Omental fat pad (tissue), 4 donors: ENCODE data around the gene ERICH3. TPM values are rescaled to one million over a fixed set of nuclear protein-coding genes. Genes with fewer than 3 reads are reported as not detected.
A peak's percentile ranks its signal among the peaks of the same experiment; 100 is the strongest.

ENCODE experiments used
- ATAC-seq: fragments of 150-250 bp; one replicate; pipeline ENCODE4 v1.9.1; 2016; ENCODE audit warnings: mild to moderate bottlenecking, moderate library complexity; ENCODE audit not compliant: low FRiP score
- DNase-seq: peaks from one replicate; pipeline ENCODE4 v3.0.0-alpha.2; 2019; ENCODE audit warnings: low spot score
- CTCF ChIP-seq, 3 donors: fragments of 450-650 bp; IDR thresholded peaks; one replicate each; pipeline ENCODE4 v1.5.1; 2016 to 2017; ENCODE audit warnings: antibody characterized with exemption in 3 of 3, mild to moderate bottlenecking in 3 of 3, moderate library complexity in 2 of 3
- total RNA-seq, 4 donors: library from RNA; depleted of rRNA; stranded (reverse); fragments of >200 nt; gene quantifications; one replicate each; pipeline ENCODE4 v1.1.0, GENCODE V29; 2016

ERICH3 gene
- total RNA-seq, 4 donors from 2014 or later = 0.09 to 0.24 TPM; not detected in 2

- no peak for DNase-seq
- ATAC-seq = no peak
- no peak for TF ChIP-seq CTCF (IDR thresholded peaks at IDR 0.05)
Measured at GRCh38 chr1:74654708-74655107, 18.9 kb downstream of the ERICH3 start.

GRCh38 chr1:74652711-74653139, 20.9 kb downstream of the ERICH3 start:
- no peak for TF ChIP-seq CTCF (IDR thresholded peaks at IDR 0.05)
- no peak for DNase-seq
- no peak for ATAC-seq

- DNase-seq (no peak), ATAC-seq (no peak)
- no peak for TF ChIP-seq CTCF (IDR thresholded peaks at IDR 0.05)
Measured at GRCh38 chr1:74650561-74650960, 23.0 kb downstream of the ERICH3 start.

- no peak for TF ChIP-seq CTCF (IDR thresholded peaks at IDR 0.05)
- peak; percentile 57 for ATAC-seq
- DNase-seq = no peak
Measured at GRCh38 chr1:74641876-74642275, 31.7 kb downstream of the ERICH3 start.

GRCh38 chr1:74641161-74641560, 32.4 kb downstream of the ERICH3 start:
- TF ChIP-seq CTCF (IDR thresholded peaks at IDR 0.05) = no peak
- ATAC-seq (no peak), DNase-seq (no peak)

GRCh38 chr1:74637296-74637695, 36.3 kb downstream of the ERICH3 start:
- no peak for ATAC-seq
- DNase-seq = no peak
- no peak for TF ChIP-seq CTCF (IDR thresholded peaks at IDR 0.05)

- no peak for DNase-seq
- ATAC-seq = no peak
- no peak for TF ChIP-seq CTCF (IDR thresholded peaks at IDR 0.05)
Measured at GRCh38 chr1:74629283-74629682, 44.3 kb downstream of the ERICH3 start.
